ENCODE measurements around the gene TMEM8B. TPM values are rescaled to one million over a fixed set of nuclear protein-coding genes. Genes with fewer than 3 reads are reported as not detected.

The TMEM8B gene, protein sequence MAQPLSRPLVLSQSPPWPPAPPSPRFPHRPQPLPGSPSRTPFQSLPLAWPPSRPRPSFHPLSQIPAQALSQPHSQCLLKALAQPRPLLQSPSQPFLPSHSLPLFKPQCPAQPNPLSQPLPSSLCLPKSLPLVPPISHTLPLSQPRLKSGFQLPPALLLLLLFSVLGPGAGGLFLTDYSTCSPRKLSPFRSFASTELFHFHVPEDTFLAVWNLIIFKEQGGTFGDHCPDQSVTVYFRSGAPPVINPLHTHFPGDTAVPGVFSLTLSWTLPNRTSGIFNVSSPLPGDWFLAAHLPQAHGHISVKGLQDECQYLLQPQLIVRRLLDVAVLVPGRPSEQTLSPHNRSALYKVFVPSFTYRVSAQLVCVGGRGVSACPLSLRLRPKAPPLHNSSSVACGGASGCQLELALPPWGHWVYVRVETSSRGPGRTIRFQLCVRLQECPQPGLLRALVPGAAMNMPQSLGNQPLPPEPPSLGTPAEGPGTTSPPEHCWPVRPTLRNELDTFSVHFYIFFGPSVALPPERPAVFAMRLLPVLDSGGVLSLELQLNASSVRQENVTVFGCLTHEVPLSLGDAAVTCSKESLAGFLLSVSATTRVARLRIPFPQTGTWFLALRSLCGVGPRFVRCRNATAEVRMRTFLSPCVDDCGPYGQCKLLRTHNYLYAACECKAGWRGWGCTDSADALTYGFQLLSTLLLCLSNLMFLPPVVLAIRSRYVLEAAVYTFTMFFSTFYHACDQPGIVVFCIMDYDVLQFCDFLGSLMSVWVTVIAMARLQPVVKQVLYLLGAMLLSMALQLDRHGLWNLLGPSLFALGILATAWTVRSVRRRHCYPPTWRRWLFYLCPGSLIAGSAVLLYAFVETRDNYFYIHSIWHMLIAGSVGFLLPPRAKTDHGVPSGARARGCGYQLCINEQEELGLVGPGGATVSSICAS
- 1 to 10 TPM; 1.5 to 1.9 (median 1.8) TPM for total RNA-seq

DNA sequence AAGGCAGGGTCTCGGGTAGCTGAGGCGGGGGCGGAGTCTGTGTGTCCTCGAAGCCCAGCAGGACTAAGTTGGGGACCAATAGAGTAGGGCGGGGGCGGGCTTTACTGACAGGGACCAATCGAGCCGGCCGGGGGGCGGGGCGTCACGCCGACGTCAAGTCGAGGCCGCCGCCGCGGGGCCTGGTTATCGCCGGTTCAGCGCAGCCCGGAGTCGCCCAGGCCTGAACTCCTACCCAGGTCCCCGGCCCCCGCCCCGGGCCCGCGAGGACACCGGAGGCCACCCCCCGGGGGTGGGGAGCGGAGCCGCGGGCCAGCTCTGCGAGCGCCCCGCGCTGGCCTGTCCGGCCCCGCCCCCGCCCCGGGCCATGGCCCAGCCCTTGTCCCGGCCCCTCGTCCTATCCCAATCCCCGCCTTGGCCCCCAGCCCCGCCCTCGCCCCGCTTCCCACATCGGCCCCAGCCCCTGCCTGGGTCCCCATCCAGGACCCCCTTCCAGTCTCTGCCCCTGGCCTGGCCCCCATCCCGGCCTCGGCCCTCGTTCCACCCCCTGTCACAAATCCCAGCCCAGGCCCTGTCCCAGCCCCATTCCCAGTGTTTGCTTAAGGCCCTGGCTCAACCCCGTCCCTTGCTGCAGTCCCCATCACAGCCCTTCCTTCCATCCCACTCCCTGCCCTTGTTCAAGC is at the start of gene TMEM8B:
Gene TMEM8B (plus strand): TSS at position 145 of the 680 bp plus-strand sequence. CDS start 220 bp downstream, at position 365.
- ATAC-seq (peak; percentile 97 to 98), DNase-seq (peak; percentile 94)
- peak within 1 kb of the TSS; percentile 97 for H3K4me3 Mint-ChIP-seq
- H3K27me3 Mint-ChIP-seq (ENCODE audit: low read depth) = no peaks in the 10 kb centered on the region
- peaks cover 28% of the 10 kb centered on the region for H3K4me1 Mint-ChIP-seq (ENCODE audit: low read depth)
- H3K36me3 Mint-ChIP-seq (ENCODE audit: insufficient read depth) = no peaks in the 10 kb centered on the region
- H3K9me3 Mint-ChIP-seq = no peaks in the 10 kb centered on the region

DNA sequence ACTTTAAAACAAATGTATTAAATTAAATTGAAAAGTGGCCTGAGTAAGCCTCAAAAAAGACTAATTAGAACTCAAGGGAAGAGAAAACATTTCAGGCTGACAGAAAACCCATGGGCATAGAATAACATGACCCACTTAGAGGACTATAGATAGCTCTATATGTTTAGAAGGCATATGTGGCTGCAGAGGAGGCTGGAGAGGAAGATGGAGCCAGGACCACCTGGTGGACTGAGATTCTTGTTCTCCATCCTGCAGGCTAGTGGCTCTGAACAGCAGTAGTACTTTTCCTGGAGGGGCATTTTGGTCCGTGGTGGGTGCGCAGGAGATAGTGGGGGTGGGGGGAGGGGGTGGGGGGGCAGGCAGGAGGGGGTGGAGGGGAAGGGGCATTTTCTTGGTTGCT is 48.0 kb upstream of the TMEM8B start:
- ATAC-seq = no peak
- H3K9me3 Mint-ChIP-seq = no peaks in the 10 kb centered on the region

GRCh38 chr9:35783418-35783817 is 45.6 kb upstream of the TMEM8B start:
- ATAC-seq = no peak
- H3K4me3 Mint-ChIP-seq = no peak overlapping the region
- DNase-seq = no peak
- H3K4me1 Mint-ChIP-seq (ENCODE audit: low read depth) = no peaks in the 10 kb centered on the region
- peaks cover 25% of the 10 kb centered on the region for H3K36me3 Mint-ChIP-seq (ENCODE audit: insufficient read depth)
- H3K27me3 Mint-ChIP-seq (ENCODE audit: low read depth) = no peaks in the 10 kb centered on the region
- no peaks in the 10 kb centered on the region for H3K9me3 Mint-ChIP-seq

More for the DNA sequence above, 48.0 kb upstream of the TMEM8B start:
- Mint-ChIP-seq H3K4me3 (no peak overlapping the region), H3K36me3 (ENCODE audit: insufficient read depth) (peaks cover 22% of the 10 kb centered on the region), H3K27me3 (ENCODE audit: low read depth) (no peaks in the 10 kb centered on the region), H3K4me1 (ENCODE audit: low read depth) (no peaks in the 10 kb centered on the region)
- DNase-seq = no peak

GRCh38 chr9:35789541-35789940 is 39.5 kb upstream of the TMEM8B start:
- no peaks in the 10 kb centered on the region for H3K27me3 Mint-ChIP-seq (ENCODE audit: low read depth)
- DNase-seq = no peak
- no peaks in the 10 kb centered on the region for H3K9me3 Mint-ChIP-seq
- peaks cover 23% of the 10 kb centered on the region for H3K36me3 Mint-ChIP-seq (ENCODE audit: insufficient read depth)
- H3K4me1 Mint-ChIP-seq (ENCODE audit: low read depth) = peaks cover 5% of the 10 kb centered on the region
- no peak overlapping the region for H3K4me3 Mint-ChIP-seq
- ATAC-seq = no peak

GRCh38 chr9:35790025-35790384 is 39.0 kb upstream of the TMEM8B start:
- H3K9me3 Mint-ChIP-seq = no peaks in the 10 kb centered on the region
- DNase-seq (no peak), ATAC-seq (no peak)
- peaks cover 6% of the 10 kb centered on the region for H3K4me1 Mint-ChIP-seq (ENCODE audit: low read depth)
- no peak overlapping the region for H3K4me3 Mint-ChIP-seq
- H3K27me3 Mint-ChIP-seq (ENCODE audit: low read depth) = no peaks in the 10 kb centered on the region
- peaks cover 23% of the 10 kb centered on the region for H3K36me3 Mint-ChIP-seq (ENCODE audit: insufficient read depth)

- Mint-ChIP-seq H3K27me3 (ENCODE audit: low read depth) (no peaks in the 10 kb centered on the region), H3K4me3 (no peak overlapping the region), H3K4me1 (ENCODE audit: low read depth) (peaks cover 6% of the 10 kb centered on the region), H3K9me3 (no peaks in the 10 kb centered on the region), H3K36me3 (ENCODE audit: insufficient read depth) (peaks cover 22% of the 10 kb centered on the region)
- ATAC-seq (peak; percentile 85 to 93), DNase-seq (peak; percentile 56)
Observed at GRCh38 chr9:35790385-35791296, 38.4 kb upstream of the TMEM8B start.

DNA sequence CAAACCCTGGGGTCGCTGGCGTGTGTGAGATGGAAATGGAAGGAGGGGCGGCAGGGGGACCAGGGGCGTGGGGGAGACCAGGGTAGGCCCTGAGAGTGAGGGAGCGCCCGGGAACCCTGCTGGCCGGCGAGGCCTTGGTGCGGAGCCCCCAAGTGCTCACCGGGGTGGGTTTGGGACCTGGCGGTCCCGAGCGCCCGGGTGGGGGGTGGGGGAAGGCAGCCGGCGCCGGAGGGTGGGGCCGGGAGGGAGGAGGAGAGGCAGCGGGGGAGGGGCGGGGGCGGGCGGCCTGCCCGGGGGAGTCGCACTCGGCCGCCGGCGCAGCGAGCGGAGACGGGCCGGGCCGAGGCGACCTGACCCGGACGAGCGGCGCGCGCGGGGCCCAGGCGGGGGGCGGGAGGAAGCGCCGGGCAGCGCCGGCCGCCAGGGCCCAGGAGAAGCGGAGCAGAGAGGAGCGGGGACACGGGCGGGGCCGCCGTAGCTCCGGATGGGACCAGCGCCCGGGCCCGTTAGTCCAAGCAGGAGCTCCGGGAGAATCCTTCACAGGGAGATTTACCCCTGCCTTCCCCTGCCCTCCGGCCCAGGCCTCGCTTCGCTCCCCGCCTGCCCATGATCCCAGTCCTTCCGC is 37.6 kb upstream of the TMEM8B start, which contains the start of gene NPR2:
Gene NPR2 (plus strand): TSS at position 295 of the 625 bp plus-strand sequence. CDS start 818 bp downstream, outside the sequence.
- Mint-ChIP-seq H3K27me3 (ENCODE audit: low read depth) (no peaks in the 10 kb centered on the region), H3K36me3 (ENCODE audit: insufficient read depth) (peaks cover 16% of the 10 kb centered on the region), H3K9me3 (no peaks in the 10 kb centered on the region), H3K4me1 (ENCODE audit: low read depth) (peaks cover 6% of the 10 kb centered on the region), H3K4me3 (no peak within 1 kb of the TSS)
- DNase-seq (no peak), ATAC-seq (no peak)

DNA sequence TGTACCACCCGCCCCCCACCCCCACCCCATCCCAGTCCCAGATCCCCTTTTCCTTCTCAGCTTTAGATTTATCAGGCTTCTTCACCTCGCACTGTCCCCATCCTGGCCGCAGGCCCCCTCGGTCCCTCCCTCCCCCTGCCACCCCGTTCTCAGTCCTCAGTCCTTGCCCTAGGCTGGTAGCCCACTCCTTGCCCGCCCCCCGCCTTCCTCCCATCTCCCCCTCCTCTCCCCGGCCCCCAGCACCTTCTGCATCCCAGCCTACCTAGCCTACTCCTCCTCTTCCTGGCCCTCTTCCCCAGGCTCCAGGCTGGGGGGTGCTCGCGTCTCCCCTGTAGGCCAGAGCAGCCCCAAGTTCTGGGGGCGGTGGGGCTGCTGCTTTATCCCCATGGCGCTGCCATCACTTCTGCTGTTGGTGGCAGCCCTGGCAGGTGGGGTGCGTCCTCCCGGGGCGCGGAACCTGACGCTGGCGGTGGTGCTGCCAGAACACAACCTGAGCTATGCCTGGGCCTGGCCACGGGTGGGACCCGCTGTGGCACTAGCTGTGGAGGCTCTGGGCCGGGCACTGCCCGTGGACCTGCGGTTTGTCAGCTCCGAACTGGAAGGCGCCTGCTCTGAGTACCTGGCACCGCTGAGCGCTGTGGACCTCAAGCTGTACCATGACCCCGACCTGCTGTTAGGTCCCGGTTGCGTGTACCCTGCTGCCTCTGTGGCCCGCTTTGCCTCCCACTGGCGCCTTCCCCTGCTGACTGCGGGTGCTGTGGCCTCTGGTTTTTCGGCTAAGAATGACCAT is 36.8 kb upstream of the TMEM8B start:
- Mint-ChIP-seq H3K4me1 (ENCODE audit: low read depth) (peaks cover 6% of the 10 kb centered on the region), H3K9me3 (no peaks in the 10 kb centered on the region), H3K4me3 (no peak overlapping the region), H3K27me3 (ENCODE audit: low read depth) (no peaks in the 10 kb centered on the region), H3K36me3 (ENCODE audit: insufficient read depth) (peaks cover 16% of the 10 kb centered on the region)
- ATAC-seq (no peak), DNase-seq (no peak)

GRCh38 chr9:35792826-35793225 is 36.2 kb upstream of the TMEM8B start:
- H3K36me3 Mint-ChIP-seq (ENCODE audit: insufficient read depth) = peaks cover 14% of the 10 kb centered on the region
- no peaks in the 10 kb centered on the region for H3K9me3 Mint-ChIP-seq
- no peak overlapping the region for H3K4me3 Mint-ChIP-seq
- H3K27me3 Mint-ChIP-seq (ENCODE audit: low read depth) = no peaks in the 10 kb centered on the region
- ATAC-seq = no peak
- peaks cover 8% of the 10 kb centered on the region for H3K4me1 Mint-ChIP-seq (ENCODE audit: low read depth)
- DNase-seq = no peak

GRCh38 chr9:35793461-35793860 is 35.6 kb upstream of the TMEM8B start:
- Mint-ChIP-seq H3K4me1 (ENCODE audit: low read depth) (peaks cover 13% of the 10 kb centered on the region), H3K4me3 (no peak overlapping the region), H3K9me3 (no peaks in the 10 kb centered on the region), H3K27me3 (ENCODE audit: low read depth) (no peaks in the 10 kb centered on the region), H3K36me3 (ENCODE audit: insufficient read depth) (peaks cover 13% of the 10 kb centered on the region)
- ATAC-seq (no peak), DNase-seq (no peak)

DNA sequence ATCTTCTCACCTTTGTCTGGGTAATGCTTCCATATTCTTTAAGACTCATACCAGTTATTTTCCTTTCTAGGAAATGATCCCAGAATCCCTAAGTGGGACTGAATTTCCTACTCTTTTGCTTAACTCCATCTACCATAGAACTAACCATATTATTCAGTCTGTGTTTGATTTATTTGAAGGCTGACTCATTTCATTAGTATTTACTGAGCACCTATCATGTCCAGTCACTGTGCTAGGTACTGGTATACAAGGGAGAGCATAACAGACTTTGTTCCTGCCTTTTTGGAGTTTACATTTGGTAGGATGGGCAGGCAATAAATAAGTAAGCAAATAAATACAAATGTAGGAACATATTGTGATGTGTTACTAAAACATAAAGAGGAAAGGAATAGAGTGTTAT is 33.3 kb upstream of the TMEM8B start:
- ATAC-seq (no peak), DNase-seq (no peak)
- Mint-ChIP-seq H3K9me3 (no peaks in the 10 kb centered on the region), H3K4me1 (ENCODE audit: low read depth) (peaks cover 20% of the 10 kb centered on the region), H3K4me3 (no peak overlapping the region), H3K36me3 (ENCODE audit: insufficient read depth) (peaks cover 18% of the 10 kb centered on the region), H3K27me3 (ENCODE audit: low read depth) (no peaks in the 10 kb centered on the region)

GRCh38 chr9:35797311-35798109 is 31.5 kb upstream of the TMEM8B start:
- ATAC-seq (no peak), DNase-seq (no peak)
- Mint-ChIP-seq H3K4me3 (no peak overlapping the region), H3K27me3 (ENCODE audit: low read depth) (no peaks in the 10 kb centered on the region), H3K36me3 (ENCODE audit: insufficient read depth) (peaks cover 29% of the 10 kb centered on the region), H3K9me3 (no peaks in the 10 kb centered on the region), H3K4me1 (ENCODE audit: low read depth) (peaks cover 20% of the 10 kb centered on the region)

Measured in activated T-cell treated with anti-CD3 and anti-CD28 coated beads, Interleukin-2, amount 50 U/mL, for 4 hours (primary cell).